ENCODE measurements around the gene TMEM200B.

DNA sequence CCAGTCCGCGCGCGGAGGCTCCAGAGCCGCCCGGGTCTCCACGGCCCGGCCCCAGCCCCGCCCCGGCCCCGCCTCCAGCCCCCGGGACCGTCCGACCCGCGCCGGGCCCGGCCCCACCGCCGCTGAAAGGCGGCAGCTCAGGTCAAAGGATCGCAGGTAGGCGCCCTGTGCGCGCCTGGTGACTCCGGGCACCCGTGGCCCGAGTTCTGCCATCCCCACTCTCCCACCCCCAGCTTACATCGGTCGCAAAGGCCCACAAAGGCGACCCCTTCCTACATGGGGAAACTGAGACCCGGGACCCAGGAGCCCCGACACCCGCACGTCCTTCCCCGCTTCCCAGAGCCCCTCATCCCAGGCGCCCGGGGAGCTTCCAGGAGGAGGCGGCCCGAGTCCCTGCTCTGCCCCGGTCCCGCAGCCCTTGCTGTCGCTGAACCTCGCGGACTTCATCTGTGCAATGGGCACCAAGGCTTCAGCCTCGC is at the start of gene TMEM200B:
- TF ChIP-seq CTCF (conservative IDR thresholded peaks at IDR 0.05; ENCODE audit: low read depth, low read length) (no peak), POLR2A (IDR thresholded peaks at IDR 0.05; ENCODE audit: low read depth, low read length) (no peak), MXI1 (IDR thresholded peaks at IDR 0.05; ENCODE audit: borderline replicate concordance, low read depth, low read length) (no peak), CHD1 (IDR thresholded peaks at IDR 0.05; ENCODE audit: low read depth, low read length) (no peak), NFE2L2 (IDR thresholded peaks at IDR 0.05; ENCODE audit: low read depth, low read length) (no peak), RFX5 (IDR thresholded peaks at IDR 0.05; ENCODE audit: low read depth, low read length) (no peak), FOS (IDR thresholded peaks at IDR 0.05; ENCODE audit: low read depth, low read length) (no peak), RAD21 (IDR thresholded peaks at IDR 0.05; ENCODE audit: low read length) (no peak), SMC3 (IDR thresholded peaks at IDR 0.05; ENCODE audit: low read depth, low read length) (no peak), ELK1 (IDR thresholded peaks at IDR 0.05; ENCODE audit: borderline replicate concordance, low read depth, low read length) (no peak)

Measured in IMR-90 (cell line).